NCI-H146 treated with DMSO at 0.1 percent for 48 hours (cell line): ENCODE data around the gene DLX1.

ENCODE experiments used
- DNase-seq: peaks from one replicate; lab custom pipeline; 2025; ENCODE audit not compliant: unreplicated experiment; lab: John Stamatoyannopoulos, UW

Gene DLX1

GRCh38 chr2:172096626-172097547 is 11.6 kb downstream of the DLX1 start:
- no peak for DNase-seq

- no peak for DNase-seq
Measured at GRCh38 chr2:172097557-172098131, 12.3 kb downstream of the DLX1 start.

GRCh38 chr2:172098287-172098649 is 13.0 kb downstream of the DLX1 start:
- DNase-seq, result no peak

GRCh38 chr2:172098650-172099471 is 13.6 kb downstream of the DLX1 start:
- DNase-seq, result no peak

- DNase-seq, result no peak
Measured at GRCh38 chr2:172099472-172100079, 14.3 kb downstream of the DLX1 start.

- DNase-seq, result no peak
Measured at GRCh38 chr2:172100080-172100934, 15.0 kb downstream of the DLX1 start.

GRCh38 chr2:172100935-172101820 is 15.9 kb downstream of the DLX1 start:
- DNase-seq, result no peak

- DNase-seq, result no peak
Measured at GRCh38 chr2:172101821-172102390, 16.6 kb downstream of the DLX1 start.

- DNase-seq, result peak; percentile 89
Measured at GRCh38 chr2:172102391-172103359, 17.4 kb downstream of the DLX1 start, which contains the start of gene DLX2. Gene DLX2 (minus strand): TSS chr2:172102900. CDS start chr2:172102538, 362 bp downstream.

GRCh38 chr2:172103471-172104272 is 18.4 kb downstream of the DLX1 start:
- no peak for DNase-seq

- no peak for DNase-seq
Measured at GRCh38 chr2:172105471-172106107, 20.3 kb downstream of the DLX1 start.

- no peak for DNase-seq
Measured at GRCh38 chr2:172106108-172106961, 21.0 kb downstream of the DLX1 start.

- DNase-seq, result no peak
Measured at GRCh38 chr2:172107690-172108586, 22.6 kb downstream of the DLX1 start.

GRCh38 chr2:172108587-172108930 is 23.3 kb downstream of the DLX1 start:
- DNase-seq, result no peak
